ENCODE measurements around the gene EEF1A2. TPM values are rescaled to one million over a fixed set of nuclear protein-coding genes. Genes with fewer than 3 reads are reported as not detected.

The EEF1A2 gene
- total RNA-seq, 2 donors from 2014 or later, result 2.4 TPM; not detected in 1

DNA sequence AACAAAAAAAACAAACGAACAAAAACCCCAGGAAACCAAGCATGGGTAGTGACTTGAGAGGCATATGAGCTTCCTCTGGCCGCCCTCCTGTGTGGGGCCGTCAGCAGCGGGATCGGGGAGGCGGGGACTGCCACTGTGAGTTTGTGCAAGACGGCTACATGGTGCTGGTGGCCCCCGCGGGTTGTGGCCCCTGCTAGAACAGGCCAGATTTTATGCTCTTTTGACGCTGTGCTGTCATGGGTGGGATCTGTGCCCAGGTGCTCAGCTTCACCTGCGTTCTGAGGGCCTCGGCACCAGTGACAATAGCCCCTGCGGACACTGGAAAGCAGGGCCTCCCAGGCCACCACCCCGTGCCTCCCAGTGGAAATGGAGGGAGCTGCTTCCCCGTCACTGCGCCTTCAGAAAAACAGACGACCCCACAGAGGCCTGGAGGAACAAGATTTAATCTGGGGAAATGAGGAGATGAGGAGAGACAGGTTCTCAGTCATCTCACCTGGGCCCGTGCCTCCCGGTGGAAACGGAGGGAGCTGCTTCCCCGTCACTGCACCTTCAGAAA is 21.7 kb downstream of the EEF1A2 start:
- no peaks in the 10 kb centered on the region for H3K36me3 ChIP-seq
- H3K27me3 ChIP-seq (replicated peaks; ENCODE audit: insufficient read depth), result no peaks in the 10 kb centered on the region
- peaks cover 0 to 2% of the 10 kb centered on the region in 2 donors for H3K4me1 ChIP-seq (ENCODE audit: control insufficient read depth in 1 of 2, low read depth in 2 of 2)
- TF ChIP-seq, protein P1, sequence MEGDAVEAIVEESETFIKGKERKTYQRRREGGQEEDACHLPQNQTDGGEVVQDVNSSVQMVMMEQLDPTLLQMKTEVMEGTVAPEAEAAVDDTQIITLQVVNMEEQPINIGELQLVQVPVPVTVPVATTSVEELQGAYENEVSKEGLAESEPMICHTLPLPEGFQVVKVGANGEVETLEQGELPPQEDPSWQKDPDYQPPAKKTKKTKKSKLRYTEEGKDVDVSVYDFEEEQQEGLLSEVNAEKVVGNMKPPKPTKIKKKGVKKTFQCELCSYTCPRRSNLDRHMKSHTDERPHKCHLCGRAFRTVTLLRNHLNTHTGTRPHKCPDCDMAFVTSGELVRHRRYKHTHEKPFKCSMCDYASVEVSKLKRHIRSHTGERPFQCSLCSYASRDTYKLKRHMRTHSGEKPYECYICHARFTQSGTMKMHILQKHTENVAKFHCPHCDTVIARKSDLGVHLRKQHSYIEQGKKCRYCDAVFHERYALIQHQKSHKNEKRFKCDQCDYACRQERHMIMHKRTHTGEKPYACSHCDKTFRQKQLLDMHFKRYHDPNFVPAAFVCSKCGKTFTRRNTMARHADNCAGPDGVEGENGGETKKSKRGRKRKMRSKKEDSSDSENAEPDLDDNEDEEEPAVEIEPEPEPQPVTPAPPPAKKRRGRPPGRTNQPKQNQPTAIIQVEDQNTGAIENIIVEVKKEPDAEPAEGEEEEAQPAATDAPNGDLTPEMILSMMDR (IDR thresholded peaks at IDR 0.05), result no peak
- H3K4me3 ChIP-seq, result no peak overlapping the region
- no peak for DNase-seq (ENCODE audit: low spot score)
- no peak overlapping the region for H3K27ac ChIP-seq
- no peaks in the 10 kb centered on the region for H3K9me3 ChIP-seq
- ATAC-seq (ENCODE audit: insufficient number of reproducible peaks, low FRiP score, low read depth), result no peak

DNA sequence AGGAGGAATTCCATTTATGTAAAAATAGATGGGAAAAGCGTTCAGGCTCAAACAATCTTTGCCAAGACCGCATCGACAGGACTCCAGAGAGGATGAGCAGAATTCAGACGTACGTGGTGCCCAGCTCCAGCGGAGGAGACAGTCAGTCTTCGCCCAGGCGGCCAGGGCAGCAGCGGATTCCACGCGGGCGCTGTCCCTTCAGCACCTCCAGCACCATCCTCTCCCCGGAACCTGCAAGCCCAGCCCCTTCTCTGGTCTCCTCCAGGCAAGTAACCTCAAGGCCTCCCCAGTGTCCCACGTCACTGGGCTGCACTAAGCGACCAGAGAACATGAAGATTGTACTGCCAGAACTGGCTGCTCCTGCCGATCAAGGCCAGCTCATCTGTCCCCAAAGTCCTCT is 23.7 kb downstream of the EEF1A2 start:
- Histone ChIP-seq H3K4me3 (no peak overlapping the region), H3K36me3 (no peaks in the 10 kb centered on the region), H3K27ac (no peak overlapping the region), H3K4me1 (ENCODE audit: control insufficient read depth in 1 of 2, low read depth in 2 of 2) (peaks cover 0 to 7% of the 10 kb centered on the region in 2 donors), H3K9me3 (no peaks in the 10 kb centered on the region), H3K27me3 (replicated peaks; ENCODE audit: insufficient read depth) (no peaks in the 10 kb centered on the region)
- no peak for DNase-seq (ENCODE audit: low spot score)
- TF ChIP-seq, protein P1 (IDR thresholded peaks at IDR 0.05), result no peak
- no peak for ATAC-seq (ENCODE audit: insufficient number of reproducible peaks, low FRiP score, low read depth)

DNA sequence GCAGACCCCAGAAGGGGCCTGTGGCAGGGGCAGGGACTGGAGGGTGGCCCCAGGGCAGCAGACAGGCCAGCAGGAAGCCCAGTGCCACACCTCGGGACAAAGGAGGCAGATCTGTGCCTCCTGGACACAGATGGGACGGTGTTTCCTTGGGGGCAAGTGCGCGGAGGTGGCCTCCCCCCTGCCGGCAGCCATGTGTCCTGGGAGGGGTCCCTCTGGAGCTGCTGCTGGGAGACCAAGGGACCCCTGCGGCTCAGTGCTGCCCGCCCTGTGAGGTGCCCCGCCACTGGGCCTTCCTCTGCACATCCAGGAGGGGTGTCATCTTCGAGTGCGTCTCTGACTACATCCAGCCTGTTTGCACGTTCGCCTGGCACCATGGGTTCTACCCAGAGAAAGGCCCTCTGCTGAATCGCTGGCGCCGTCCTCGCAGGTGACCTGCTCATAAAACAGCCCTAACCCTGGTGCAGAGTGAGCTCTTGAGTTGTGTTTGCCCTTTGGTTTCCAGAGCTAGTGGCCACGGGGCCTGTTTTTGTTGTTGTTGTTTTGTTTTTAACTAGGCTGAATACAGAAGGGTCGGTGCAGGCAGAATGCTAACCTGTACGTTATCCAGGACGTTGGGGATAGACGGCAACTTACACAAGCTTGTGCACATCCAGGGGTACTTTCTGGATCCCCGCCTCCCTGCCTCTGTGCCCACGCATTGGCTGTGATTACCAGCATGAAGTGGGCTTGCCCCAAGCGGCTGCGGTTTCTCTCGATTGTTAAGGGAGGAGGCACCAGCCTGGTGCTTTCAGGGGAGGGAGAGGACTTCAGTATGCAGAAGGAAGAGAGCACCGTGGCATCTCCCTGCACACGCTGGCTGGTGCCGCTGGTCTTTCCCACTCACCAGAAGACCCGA is 25.1 kb downstream of the EEF1A2 start:
- Histone ChIP-seq H3K27me3 (replicated peaks; ENCODE audit: insufficient read depth) (no peaks in the 10 kb centered on the region), H3K4me3 (no peak overlapping the region), H3K9me3 (no peaks in the 10 kb centered on the region), H3K27ac (no peak overlapping the region), H3K36me3 (no peaks in the 10 kb centered on the region), H3K4me1 (ENCODE audit: control insufficient read depth in 1 of 2, low read depth in 2 of 2) (peaks cover 0 to 7% of the 10 kb centered on the region in 2 donors)
- TF ChIP-seq, protein P1 (IDR thresholded peaks at IDR 0.05), result no peak
- ATAC-seq (ENCODE audit: insufficient number of reproducible peaks, low FRiP score, low read depth), result no peak
- DNase-seq (ENCODE audit: low spot score), result no peak

DNA sequence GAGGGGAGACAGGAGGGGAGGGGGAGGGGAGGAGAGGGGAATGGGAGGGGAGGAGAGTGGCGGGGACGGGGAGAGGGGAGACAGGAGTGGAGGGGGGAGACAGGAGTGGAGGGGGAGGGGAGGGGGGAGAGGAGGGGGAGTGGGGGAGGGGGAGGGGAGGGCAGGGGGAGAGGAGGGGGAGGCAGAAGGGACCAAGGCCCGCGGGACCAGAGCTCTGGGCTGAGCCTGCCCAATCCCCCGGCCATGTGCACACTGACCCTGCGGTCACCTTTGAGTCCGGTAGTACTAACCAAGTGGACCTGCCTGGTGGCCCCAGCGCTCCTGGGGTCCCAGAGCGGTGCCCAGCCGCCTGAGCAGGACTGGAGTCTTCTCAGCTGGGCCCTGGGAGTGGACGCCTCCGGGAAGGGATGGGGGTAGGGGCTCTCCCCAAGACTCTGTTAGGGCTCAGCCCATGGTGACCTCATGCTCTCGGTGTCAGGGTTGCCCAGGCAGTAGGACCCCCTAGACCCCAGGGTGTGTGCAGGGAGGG is 26.0 kb downstream of the EEF1A2 start:
- Histone ChIP-seq H3K27me3 (replicated peaks; ENCODE audit: insufficient read depth) (no peaks in the 10 kb centered on the region), H3K4me3 (no peak overlapping the region), H3K4me1 (ENCODE audit: control insufficient read depth in 1 of 2, low read depth in 2 of 2) (peaks cover 0 to 7% of the 10 kb centered on the region in 2 donors), H3K36me3 (no peaks in the 10 kb centered on the region), H3K9me3 (no peaks in the 10 kb centered on the region), H3K27ac (no peak overlapping the region)
- TF ChIP-seq, protein P1 (IDR thresholded peaks at IDR 0.05), result no peak
- DNase-seq (ENCODE audit: low spot score) (no peak), ATAC-seq (ENCODE audit: insufficient number of reproducible peaks, low FRiP score, low read depth) (no peak)

All from thoracic aorta (tissue), 2 donors.